A549 (cell line): Measurements from ENCODE around the gene TCFL5. TPM values are rescaled to one million over a fixed set of nuclear protein-coding genes. Genes with fewer than 3 reads are reported as not detected.

Source experiments
- ATAC-seq, 2 experiments: fragments of 200-7000 bp in 1 of 2; fragments of >200 bp in 1 of 2; cut with Nextera tagmentation in 1 of 2; cut with Tn5 transposase in 1 of 2; 3 replicates each; pipeline versions ENCODE4 v1.8.0 to v1.9.1; 2018 to 2020; ENCODE audit warnings: mild to moderate bottlenecking in 1 of 2, moderate library complexity in 1 of 2
- CTCF ChIA-PET: fragments of 300-600 bp; sonication (Branson Sonifier 250); formaldehyde crosslinking; extraction: SDS; loops from one replicate; lab custom pipeline; 2021; ENCODE audit warnings: antibody characterized with exemption, inconsistent platforms; lab: Yijun Ruan, JAX
- POLR2A ChIA-PET: fragments of 350-600 bp; formaldehyde crosslinking; extraction: SDS; loops from one replicate; lab custom pipeline; 2021; ENCODE audit warnings: antibody characterized with exemption, inconsistent platforms; lab: Yijun Ruan, JAX
- DNase-seq, 2 experiments: peaks; one replicate each; pipeline versions ENCODE4 v3.0.0 to v3.0.0-alpha.2; 2011 to 2016; ENCODE audit warnings: low read depth in 1 of 2, low spot score in 1 of 2
- FAIRE-seq: peaks from 2 replicates; lab custom pipeline; 2011; peaks lifted over from hg19 to GRCh38; lab: Jason Lieb, UNC
- H3K27ac ChIP-seq, 2 experiments: fragments of >200 bp; sonication (Bioruptor Twin); formaldehyde crosslinking; 3 replicates each; pipeline ENCODE4 v1.5.1; 2016 to 2017
- H3K4me1 ChIP-seq: fragments of >200 bp; sonication (Bioruptor Twin); formaldehyde crosslinking; 3 replicates; pipeline ENCODE4 v1.6.1; 2016
- H3K4me2 ChIP-seq: fragments of >200 bp; sonication (Bioruptor Twin); formaldehyde crosslinking; 3 replicates; pipeline ENCODE4 v1.6.1; 2016
- H3K4me3 ChIP-seq: fragments of >200 bp; sonication (Bioruptor Twin); formaldehyde crosslinking; 3 replicates; pipeline ENCODE4 v1.5.1; 2016
- H3K9me3 ChIP-seq: fragments of >200 bp; sonication (Bioruptor Twin); formaldehyde crosslinking; 3 replicates; pipeline ENCODE4 v1.6.1; 2016
- BHLHE40 ChIP-seq: IDR thresholded peaks from 2 replicates; pipeline ENCODE4 v1.6.1; 2012; ENCODE audit warnings: low read depth, low read length, inconsistent platforms
- CBX2 ChIP-seq: fragments of 200-600 bp; sonication (generic); IDR thresholded peaks from 2 replicates; pipeline ENCODE4 v1.6.1; 2016; ENCODE audit warnings: low read depth, mild to moderate bottlenecking, borderline replicate concordance
- CEBPB ChIP-seq, 2 experiments: fragments of >200 bp in 1 of 2; sonication (Bioruptor Twin) in 1 of 2; formaldehyde crosslinking in 1 of 2; IDR thresholded peaks; 2 replicates each; pipeline ENCODE4 v1.6.1; 2012 to 2016
- CHD2 ChIP-seq: fragments of 150-350 bp; IDR thresholded peaks from 2 replicates; pipeline ENCODE4 v1.6.1; 2014; ENCODE audit warnings: low read length; ENCODE audit not compliant: partially characterized antibody
- CTCF ChIP-seq: fragments of >200 bp; sonication (Bioruptor Twin); formaldehyde crosslinking; IDR thresholded peaks from 3 replicates; pipeline ENCODE4 v1.5.1; 2016
- EP300 ChIP-seq, 2 experiments: fragments of >200 bp; sonication (Bioruptor Twin); formaldehyde crosslinking; IDR thresholded peaks; 2 replicates in 1 of 2; 3 replicates in 1 of 2; pipeline ENCODE4 v1.6.1; 2016 to 2017
- FOXS1 ChIP-seq: fragments of 250-450 bp; sonication (Bioruptor Pico); IDR thresholded peaks from 2 replicates; pipeline ENCODE4 v1.5.0; 2020; ENCODE audit warnings: mild to moderate bottlenecking, moderate library complexity
- HMGXB4 ChIP-seq: fragments of 250-450 bp; sonication (Bioruptor Pico); IDR thresholded peaks from 2 replicates; pipeline ENCODE4 v1.5.0; 2021; ENCODE audit warnings: mild to moderate bottlenecking, moderate library complexity, borderline replicate concordance
- JUNB ChIP-seq: fragments of >200 bp; sonication (Bioruptor Twin); formaldehyde crosslinking; IDR thresholded peaks from 2 replicates; pipeline ENCODE4 v1.6.1; 2016
- KDM5A ChIP-seq: fragments of 200-600 bp; sonication (generic); IDR thresholded peaks from 2 replicates; pipeline ENCODE4 v1.6.1; 2016; ENCODE audit warnings: antibody characterized with exemption, mild to moderate bottlenecking
- MAFK ChIP-seq: fragments of 450-650 bp; IDR thresholded peaks from 2 replicates; pipeline ENCODE4 v1.6.1; 2014; ENCODE audit not compliant: partially characterized antibody
- MAZ ChIP-seq: fragments of 150-350 bp; IDR thresholded peaks from 2 replicates; pipeline ENCODE4 v1.6.1; 2014; ENCODE audit warnings: antibody characterized with exemption, low read depth, low read length, borderline replicate concordance
- MYC ChIP-seq: IDR thresholded peaks from 2 replicates; pipeline ENCODE4 v1.6.1; 2012; ENCODE audit warnings: mild to moderate bottlenecking, inconsistent platforms, low read length, improper control_type of control experiment, borderline replicate concordance
- PBX3 ChIP-seq: IDR thresholded peaks from 2 replicates; pipeline ENCODE4 v1.6.1; 2012
- POLR2A ChIP-seq: IDR thresholded peaks from 2 replicates; pipeline ENCODE4 v1.6.1; 2012; ENCODE audit warnings: mild to moderate bottlenecking, low read length
- POLR2AphosphoS2 ChIP-seq: conservative IDR thresholded peaks from 2 replicates; pipeline ENCODE4 v1.6.1; 2012; ENCODE audit warnings: low read length, improper control_type of control experiment, inconsistent platforms
- RARB ChIP-seq: fragments of 250-450 bp; sonication (Bioruptor Pico); IDR thresholded peaks from 2 replicates; pipeline ENCODE4 v1.8.0; 2021; ENCODE audit warnings: mild to moderate bottlenecking, moderate library complexity
- RCOR1 ChIP-seq: fragments of 150-350 bp; IDR thresholded peaks from 2 replicates; pipeline ENCODE4 v1.6.1; 2014; ENCODE audit warnings: antibody characterized with exemption, low read length, low read depth
- RNF2 ChIP-seq: fragments of 200-600 bp; sonication (generic); IDR thresholded peaks from 2 replicates; pipeline ENCODE4 v1.6.1; 2016; ENCODE audit warnings: low read depth, mild to moderate bottlenecking, antibody characterized with exemption, moderate library complexity, borderline replicate concordance
- SMC3 ChIP-seq: fragments of >200 bp; sonication (Bioruptor Twin); formaldehyde crosslinking; IDR thresholded peaks from 3 replicates; pipeline ENCODE4 v1.6.1; 2018; ENCODE audit warnings: inconsistent platforms
- SREBF2 ChIP-seq: fragments of 450-650 bp; IDR thresholded peaks from 2 replicates; pipeline ENCODE4 v1.6.1; 2014; ENCODE audit warnings: mild to moderate bottlenecking, moderate library complexity
- ZC3H11A ChIP-seq: fragments of 450-650 bp; IDR thresholded peaks from 2 replicates; pipeline ENCODE4 v1.6.1; 2014; ENCODE audit warnings: antibody characterized with exemption, mild to moderate bottlenecking
- ZFP36 ChIP-seq: fragments of 450-650 bp; IDR thresholded peaks from 2 replicates; pipeline ENCODE4 v1.6.1; 2014; ENCODE audit warnings: borderline replicate concordance; ENCODE audit not compliant: partially characterized antibody
- WGBS: methylation state at CpG from one replicate; pipeline ENCODE4 v1.1.6; 2017; ENCODE audit errors: missing lambda C conversion rate; 5-methylcytosine and 5-hydroxymethylcytosine counted together
- polyA plus RNA-seq, 4 experiments: library from polyadenylated mRNA; depleted of rRNA in 3 of 4; stranded (reverse); fragments of >200 nt; fragmentation: RNase III in 1 of 4; extraction: RNeasy Plus Mini Kit Qiagen cat#74134 plus additional on column Dnase treatment in 1 of 4; gene quantifications; 2 replicates in 3 of 4; 3 replicates in 1 of 4; pipeline ENCODE4 v1.2.3, GENCODE V29; 2011 to 2017

TCFL5 gene
- polyA plus RNA-seq, 2 of the 4 experiments (the other 2 are of a cell fraction), result 5.6 to 7.1 TPM

GRCh38 chr20:62885046-62885895 lies 23.6 kb upstream of the TCFL5 start:
- ATAC-seq (peak in 1 of 2 experiments; percentile 14; a peak in 2 of 6 replicates), DNase-seq (no peak), FAIRE-seq (no peak)
- H3K4me2 ChIP-seq, result no peak overlapping the region
- POLR2A ChIA-PET, result no interaction called here
- no peak overlapping the region for H3K27ac ChIP-seq
- WGBS, result 88% methylated on average over 20 of the region's 20 CpGs
- no peaks in the 10 kb centered on the region for H3K4me1 ChIP-seq
- TF ChIP-seq SREBF2, result no peak
- no peak for TF ChIP-seq MYC
- TF ChIP-seq RNF2, result no peak
- no peak for TF ChIP-seq BHLHE40
- TF ChIP-seq MAFK, result no peak
- TF ChIP-seq CTCF, result no peak
- TF ChIP-seq POLR2AphosphoS2, result no peak
- H3K9me3 ChIP-seq, result no peaks in the 10 kb centered on the region
- H3K4me3 ChIP-seq, result no peak overlapping the region
- CTCF ChIA-PET, result interaction anchor here (2.8 to 12.2 kb wide), 3 partner anchors 10 to 23 kb away, joined by 11 to 123 read pairs (median 121); no protein-coding TSS in a partner anchor

- 92% methylated on average over 8 of the region's 8 CpGs for WGBS
- no peak for DNase-seq
- Histone ChIP-seq H3K9me3 (no peaks in the 10 kb centered on the region), H3K4me2 (no peak overlapping the region), H3K4me1 (no peaks in the 10 kb centered on the region), H3K4me3 (no peak overlapping the region), H3K27ac (no peak overlapping the region)
- CTCF ChIA-PET, result interaction anchor here (7.8 to 12.2 kb wide), 2 partner anchors 9 to 16 kb away, joined by 121 to 123 read pairs; no protein-coding TSS in a partner anchor
- POLR2A ChIA-PET, result no interaction called here
- no peak for FAIRE-seq
- ATAC-seq, result peak; percentile 21 to 30; a peak in 3 of 6 replicates
- no peak for TF ChIP-seq PBX3
- no peak for TF ChIP-seq CTCF
- TF ChIP-seq MYC, result no peak
- TF ChIP-seq CBX2, result no peak
- no peak for TF ChIP-seq RNF2
- TF ChIP-seq ZC3H11A, result no peak
- TF ChIP-seq POLR2A, result no peak
- no peak for TF ChIP-seq RCOR1
- TF ChIP-seq ZFP36, result no peak
- TF ChIP-seq MAFK, result no peak
- no peak for TF ChIP-seq CHD2
- TF ChIP-seq JUNB, result no peak
- no peak for TF ChIP-seq HMGXB4 (CRISPR knock-in tag)
- no peak for TF ChIP-seq FOXS1 (CRISPR knock-in tag)
- no peak for TF ChIP-seq MAZ
- TF ChIP-seq CEBPB (IDR thresholded peaks at IDR 0.05), result no peak
- no peak for TF ChIP-seq RARB (CRISPR knock-in tag)
- TF ChIP-seq KDM5A, result no peak
- TF ChIP-seq SMC3, result no peak
- no peak for TF ChIP-seq EP300 (IDR thresholded peaks at IDR 0.05)
These were observed 22.9 kb upstream of the TCFL5 start for GRCh38 chr20:62884556-62884955.
